T follicular helper cell (primary cell): Measurements from ENCODE around the gene MLIP.
"Not testable (repeated sequence)": the region's sequence is repeated elsewhere in the genome, so short reads cannot be mapped to it uniquely, and the experiment has no call there.

Source experiments
- DNase-seq: peaks from one replicate; pipeline ENCODE4 v3.0.0-alpha.2; 2020; ENCODE audit warnings: low read depth
- total RNA-seq, 2 experiments: gene quantifications; one replicate each; lab custom pipeline; 2026; lab: John Stamatoyannopoulos, UW

The MLIP gene
- total RNA-seq = 0 reads per million in 2 experiments

GRCh38 chr6:54111341-54112045 lies at the start of gene MLIP:
Gene MLIP (plus strand): TSS chr6:54111443. CDS start chr6:54111480, 37 bp downstream.
- no peak for DNase-seq

- no peak for DNase-seq
These were observed 48.1 kb upstream of the MLIP start for GRCh38 chr6:54063228-54063539.

GRCh38 chr6:54068694-54069093 lies 42.5 kb upstream of the MLIP start:
- DNase-seq = no peak

- DNase-seq = no peak
These were observed 41.2 kb upstream of the MLIP start for GRCh38 chr6:54070025-54070424.

GRCh38 chr6:54071821-54072340 lies 39.4 kb upstream of the MLIP start:
- DNase-seq = no peak

- DNase-seq = no peak
These were observed 38.5 kb upstream of the MLIP start for GRCh38 chr6:54072635-54073313.

GRCh38 chr6:54073487-54073886 lies 37.8 kb upstream of the MLIP start:
- no peak for DNase-seq

GRCh38 chr6:54074109-54074508 lies 37.1 kb upstream of the MLIP start:
- DNase-seq = no peak

- DNase-seq = no peak
These were observed 36.6 kb upstream of the MLIP start for GRCh38 chr6:54074578-54075195.

GRCh38 chr6:54076159-54076789 lies 35.0 kb upstream of the MLIP start:
- no peak for DNase-seq

GRCh38 chr6:54081499-54081898 lies 29.7 kb upstream of the MLIP start:
- DNase-seq = not testable (repeated sequence)

GRCh38 chr6:54083287-54083686 lies 28.0 kb upstream of the MLIP start:
- DNase-seq = no peak

GRCh38 chr6:54084231-54084630 lies 27.0 kb upstream of the MLIP start:
- DNase-seq = no peak

GRCh38 chr6:54085047-54085446 lies 26.2 kb upstream of the MLIP start:
- no peak for DNase-seq

GRCh38 chr6:54085541-54085940 lies 25.7 kb upstream of the MLIP start:
- no peak for DNase-seq

- no peak for DNase-seq
These were observed 24.8 kb upstream of the MLIP start for GRCh38 chr6:54086439-54086838.

GRCh38 chr6:54087721-54088120 lies 23.5 kb upstream of the MLIP start:
- no peak for DNase-seq

GRCh38 chr6:54093326-54093948 lies 17.8 kb upstream of the MLIP start:
- no peak for DNase-seq

- DNase-seq = no peak
These were observed 16.9 kb upstream of the MLIP start for GRCh38 chr6:54094293-54094692.

GRCh38 chr6:54094786-54095185 lies 16.5 kb upstream of the MLIP start:
- no peak for DNase-seq

- no peak for DNase-seq
These were observed 15.5 kb upstream of the MLIP start for GRCh38 chr6:54095723-54096122.

- no peak for DNase-seq
These were observed 14.4 kb upstream of the MLIP start for GRCh38 chr6:54096811-54097210.
